Measurements from ENCODE around the gene EFEMP1.

Gene EFEMP1

GRCh38 chr2:55894720-55895119, 28.9 kb downstream of the EFEMP1 start:
- DNase-seq = no peak

- DNase-seq = no peak
These were observed 31.9 kb downstream of the EFEMP1 start for GRCh38 chr2:55891671-55892094.

GRCh38 chr2:55888936-55889335, 34.6 kb downstream of the EFEMP1 start:
- no peak for DNase-seq

GRCh38 chr2:55887901-55888624, 35.5 kb downstream of the EFEMP1 start:
- no peak for DNase-seq

GRCh38 chr2:55887351-55887750, 36.2 kb downstream of the EFEMP1 start:
- no peak for DNase-seq

GRCh38 chr2:55885944-55886281, 37.7 kb downstream of the EFEMP1 start:
- DNase-seq = no peak

GRCh38 chr2:55885127-55885943, 38.2 kb downstream of the EFEMP1 start:
- DNase-seq = no peak

GRCh38 chr2:55883829-55884228, 39.8 kb downstream of the EFEMP1 start:
- no peak for DNase-seq

- DNase-seq = no peak
These were observed 40.2 kb downstream of the EFEMP1 start for GRCh38 chr2:55883357-55883756.

GRCh38 chr2:55882954-55883353, 40.6 kb downstream of the EFEMP1 start:
- DNase-seq = no peak

GRCh38 chr2:55880416-55881143, 43.0 kb downstream of the EFEMP1 start:
- no peak for DNase-seq

- DNase-seq = no peak
These were observed 43.6 kb downstream of the EFEMP1 start for GRCh38 chr2:55879976-55880375.

GRCh38 chr2:55877087-55877436, 46.5 kb downstream of the EFEMP1 start:
- DNase-seq = no peak

- no peak for DNase-seq
These were observed 47.0 kb downstream of the EFEMP1 start for GRCh38 chr2:55876429-55877086.

- DNase-seq = no peak
These were observed 48.0 kb downstream of the EFEMP1 start for GRCh38 chr2:55875434-55876135.

GRCh38 chr2:55874338-55874737, 49.2 kb downstream of the EFEMP1 start:
- DNase-seq = no peak

- peak in 1 of 14 donors; percentile 16 for DNase-seq
These were observed 51.9 kb downstream of the EFEMP1 start for GRCh38 chr2:55871637-55872036.

- no peak for DNase-seq
These were observed 53.8 kb downstream of the EFEMP1 start for GRCh38 chr2:55869637-55870325.

GRCh38 chr2:55865096-55865835, 58.3 kb downstream of the EFEMP1 start:
- DNase-seq = no peak

- no peak for DNase-seq
These were observed 59.1 kb downstream of the EFEMP1 start for GRCh38 chr2:55864351-55865084.

Data from C1 segment of cervical spinal cord (tissue), 14 donors.